ENCODE data around the gene SIRT1.

DNA sequence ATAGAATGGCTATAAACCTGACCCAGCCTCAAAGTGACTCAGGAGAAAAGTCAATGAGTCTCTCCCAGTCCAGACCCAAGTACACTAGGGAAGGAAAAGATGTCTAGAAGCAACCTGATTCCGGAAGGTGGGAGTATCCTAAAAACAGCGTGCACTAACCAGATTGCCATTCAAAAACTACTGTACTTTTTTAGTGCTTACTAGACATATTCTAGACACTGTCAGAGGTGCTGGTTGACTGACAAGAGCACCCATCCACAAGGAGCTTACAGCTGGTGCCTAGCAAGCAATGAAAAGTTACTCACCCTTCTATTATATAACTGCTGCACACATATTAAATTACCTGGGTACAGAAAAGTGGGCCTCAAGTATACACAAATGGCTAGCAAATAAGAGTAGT lies 81.0 kb downstream of the SIRT1 start:
- TF ChIP-seq, protein P1, sequence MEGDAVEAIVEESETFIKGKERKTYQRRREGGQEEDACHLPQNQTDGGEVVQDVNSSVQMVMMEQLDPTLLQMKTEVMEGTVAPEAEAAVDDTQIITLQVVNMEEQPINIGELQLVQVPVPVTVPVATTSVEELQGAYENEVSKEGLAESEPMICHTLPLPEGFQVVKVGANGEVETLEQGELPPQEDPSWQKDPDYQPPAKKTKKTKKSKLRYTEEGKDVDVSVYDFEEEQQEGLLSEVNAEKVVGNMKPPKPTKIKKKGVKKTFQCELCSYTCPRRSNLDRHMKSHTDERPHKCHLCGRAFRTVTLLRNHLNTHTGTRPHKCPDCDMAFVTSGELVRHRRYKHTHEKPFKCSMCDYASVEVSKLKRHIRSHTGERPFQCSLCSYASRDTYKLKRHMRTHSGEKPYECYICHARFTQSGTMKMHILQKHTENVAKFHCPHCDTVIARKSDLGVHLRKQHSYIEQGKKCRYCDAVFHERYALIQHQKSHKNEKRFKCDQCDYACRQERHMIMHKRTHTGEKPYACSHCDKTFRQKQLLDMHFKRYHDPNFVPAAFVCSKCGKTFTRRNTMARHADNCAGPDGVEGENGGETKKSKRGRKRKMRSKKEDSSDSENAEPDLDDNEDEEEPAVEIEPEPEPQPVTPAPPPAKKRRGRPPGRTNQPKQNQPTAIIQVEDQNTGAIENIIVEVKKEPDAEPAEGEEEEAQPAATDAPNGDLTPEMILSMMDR (conservative IDR thresholded peaks at IDR 0.05; ENCODE audit: low read depth, low read length) = no peak
- TF ChIP-seq POLR2A (IDR thresholded peaks at IDR 0.05; ENCODE audit: low read depth, low read length) (no peak), RCOR1 (IDR thresholded peaks at IDR 0.05; ENCODE audit: insufficient replicate concordance, low read length) (no peak), CEBPB (IDR thresholded peaks at IDR 0.05; ENCODE audit: low read depth, low read length) (no peak), RAD21 (IDR thresholded peaks at IDR 0.05; ENCODE audit: low read length) (no peak), CHD1 (IDR thresholded peaks at IDR 0.05; ENCODE audit: low read depth, low read length) (no peak), NFE2L2 (IDR thresholded peaks at IDR 0.05; ENCODE audit: low read depth, low read length) (no peak)
- TF ChIP-seq, protein P2, sequence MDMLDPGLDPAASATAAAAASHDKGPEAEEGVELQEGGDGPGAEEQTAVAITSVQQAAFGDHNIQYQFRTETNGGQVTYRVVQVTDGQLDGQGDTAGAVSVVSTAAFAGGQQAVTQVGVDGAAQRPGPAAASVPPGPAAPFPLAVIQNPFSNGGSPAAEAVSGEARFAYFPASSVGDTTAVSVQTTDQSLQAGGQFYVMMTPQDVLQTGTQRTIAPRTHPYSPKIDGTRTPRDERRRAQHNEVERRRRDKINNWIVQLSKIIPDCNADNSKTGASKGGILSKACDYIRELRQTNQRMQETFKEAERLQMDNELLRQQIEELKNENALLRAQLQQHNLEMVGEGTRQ (IDR thresholded peaks at IDR 0.05; ENCODE audit: low read depth, low read length) = no peak
